HG03432 (cell line): Measurements from ENCODE around the gene MRPL38.
"Not testable (repeated sequence)": the region's sequence is repeated elsewhere in the genome, so short reads cannot be mapped to it uniquely, and the experiment has no call there.

Source experiments
- ATAC-seq: cut with Tn5 transposase; IDR thresholded peaks from one replicate; pipeline ENCODE4 v1.9.1; 2021; ENCODE audit warnings: mild to moderate bottlenecking, moderate library complexity; ENCODE audit not compliant: unreplicated experiment

Gene MRPL38

DNA sequence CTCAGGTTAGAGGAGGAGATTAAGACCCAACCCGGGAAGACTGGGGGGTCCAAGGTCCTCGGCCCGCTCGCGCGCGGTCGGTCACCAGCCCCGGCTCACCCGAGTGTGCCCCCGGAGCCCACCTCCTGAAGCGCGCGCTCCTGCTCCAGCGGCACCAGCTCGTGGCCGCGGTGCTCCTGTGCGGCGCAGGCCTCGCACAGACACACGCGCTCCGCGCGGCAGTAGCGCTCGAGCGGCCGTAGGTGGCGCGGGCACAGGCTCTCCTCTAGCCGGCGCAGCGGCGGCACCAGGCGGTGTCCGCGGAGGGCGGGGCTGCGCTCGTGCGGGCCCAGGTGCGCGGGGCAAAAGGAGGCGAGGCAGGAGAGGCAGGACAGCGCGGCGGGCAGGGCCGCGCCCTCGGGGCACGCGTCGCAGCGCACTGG lies 26.9 kb downstream of the MRPL38 start:
- no peak for ATAC-seq

- no peak for ATAC-seq
These were observed 27.5 kb downstream of the MRPL38 start for GRCh38 chr17:75876938-75877751.

- no peak for ATAC-seq
These were observed 28.3 kb downstream of the MRPL38 start for GRCh38 chr17:75876190-75876937.

GRCh38 chr17:75875940-75876189 lies 28.8 kb downstream of the MRPL38 start:
- no peak for ATAC-seq

GRCh38 chr17:75875182-75875939 lies 29.3 kb downstream of the MRPL38 start:
- no peak for ATAC-seq

GRCh38 chr17:75874323-75875181 lies 30.1 kb downstream of the MRPL38 start:
- no peak for ATAC-seq

GRCh38 chr17:75873587-75874322 lies 30.9 kb downstream of the MRPL38 start:
- ATAC-seq, result no peak

- ATAC-seq, result no peak
These were observed 32.0 kb downstream of the MRPL38 start for GRCh38 chr17:75872434-75873351.

- ATAC-seq, result not testable (repeated sequence)
These were observed 34.5 kb downstream of the MRPL38 start for GRCh38 chr17:75870228-75870627.

DNA sequence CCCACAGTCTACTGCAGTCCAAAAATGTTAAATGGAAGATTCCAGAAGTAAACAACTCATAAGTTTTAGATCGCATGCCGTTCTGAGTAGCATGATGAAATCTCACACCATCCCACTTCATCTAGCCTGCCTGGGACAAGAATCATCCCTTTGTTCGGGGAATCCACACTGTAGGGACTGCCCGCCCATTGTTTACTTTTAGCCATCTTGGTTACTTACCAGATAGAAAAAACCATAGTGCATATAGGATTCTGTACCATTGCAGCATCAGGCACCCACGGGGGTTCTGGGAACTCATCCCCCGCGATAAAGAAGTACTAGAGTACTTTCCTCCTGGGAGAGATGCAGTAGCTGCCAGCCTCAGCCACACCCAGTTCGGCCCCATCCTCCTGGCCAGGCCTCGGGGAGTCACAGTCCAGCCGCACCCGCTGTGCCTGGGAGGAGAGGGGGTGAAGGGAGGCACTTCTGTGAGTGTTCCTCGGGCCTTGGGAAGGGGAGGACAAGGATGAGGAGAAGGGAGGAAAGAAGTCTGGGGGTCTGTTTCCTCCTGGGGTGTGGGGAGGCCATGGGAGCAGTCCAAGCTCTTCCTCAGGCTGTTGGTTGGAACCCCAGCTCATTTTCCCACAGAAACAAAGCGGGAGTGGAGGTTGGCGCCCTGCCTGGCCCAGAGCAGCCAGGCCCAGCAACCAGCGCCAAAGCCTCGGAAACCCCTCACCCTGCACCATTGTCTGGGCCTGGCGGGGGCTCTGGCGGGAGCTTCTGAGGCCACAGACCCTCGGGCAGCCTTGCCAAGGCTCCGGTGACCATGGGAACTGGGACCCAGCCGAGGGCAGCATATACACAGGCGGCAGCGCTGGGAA lies 35.2 kb downstream of the MRPL38 start:
- ATAC-seq, result no peak

- ATAC-seq, result not testable (repeated sequence)
These were observed 35.9 kb downstream of the MRPL38 start for GRCh38 chr17:75868730-75869281.

DNA sequence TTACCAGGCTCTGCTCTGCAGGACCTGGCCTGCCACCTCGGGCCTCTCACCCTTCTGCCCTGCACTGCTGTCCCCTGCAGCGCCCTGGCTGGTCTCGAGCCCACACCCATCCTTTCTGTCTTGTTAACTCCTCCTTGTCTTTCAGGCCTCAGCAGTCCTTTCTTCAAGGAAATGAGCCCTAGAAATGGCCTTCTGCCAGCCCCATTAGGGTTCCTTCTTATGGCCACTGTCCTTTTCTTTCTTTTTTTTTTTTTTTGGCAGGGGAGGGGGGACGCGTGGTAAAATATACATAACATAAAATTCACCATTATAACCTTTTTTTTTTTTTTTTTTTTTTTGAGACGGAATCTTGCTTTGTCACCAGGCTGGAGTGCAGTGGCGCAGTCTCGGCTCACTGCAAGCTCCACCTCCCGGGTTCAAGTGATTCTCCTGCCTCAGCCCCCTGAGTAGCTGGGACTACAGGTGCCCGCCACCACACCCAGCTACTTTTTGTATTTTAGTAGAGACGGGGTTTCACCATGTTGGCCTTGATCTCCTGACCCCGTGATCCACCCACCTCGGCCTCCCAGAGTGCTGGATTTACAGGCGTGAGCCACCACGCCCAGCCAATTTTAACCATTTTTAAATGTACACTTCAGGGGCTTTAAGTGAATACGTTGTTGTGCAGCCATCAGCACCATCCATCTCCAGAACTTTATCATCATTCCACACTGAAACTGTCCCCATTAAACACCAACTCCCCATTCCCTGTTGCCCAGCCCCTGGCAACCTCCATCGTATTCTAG lies 39.1 kb downstream of the MRPL38 start:
- not testable (repeated sequence) for ATAC-seq

- ATAC-seq, result not testable (repeated sequence)
These were observed 39.8 kb downstream of the MRPL38 start for GRCh38 chr17:75864887-75865286.

DNA sequence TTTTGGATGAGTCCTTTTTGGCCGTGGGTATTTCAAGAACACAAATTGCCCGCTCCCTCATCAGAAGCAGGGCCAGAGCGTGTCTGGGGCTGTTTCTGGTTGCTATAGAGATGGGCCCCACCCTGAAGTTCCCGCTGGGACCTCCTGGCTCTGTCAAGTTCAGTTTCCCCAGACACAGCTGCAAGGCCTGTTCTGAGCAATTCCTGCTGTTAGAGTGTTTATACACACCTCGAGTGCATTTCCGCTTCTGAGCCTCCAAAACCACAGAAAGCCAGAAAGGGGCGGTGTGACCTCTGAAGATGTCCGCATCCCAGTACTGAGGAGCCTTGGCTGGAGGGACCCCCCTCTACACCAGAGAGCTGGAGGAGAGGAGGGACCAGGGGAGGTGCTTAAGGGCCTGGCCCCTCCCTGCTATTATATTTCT lies 40.2 kb downstream of the MRPL38 start:
- peak; percentile 88 for ATAC-seq

DNA sequence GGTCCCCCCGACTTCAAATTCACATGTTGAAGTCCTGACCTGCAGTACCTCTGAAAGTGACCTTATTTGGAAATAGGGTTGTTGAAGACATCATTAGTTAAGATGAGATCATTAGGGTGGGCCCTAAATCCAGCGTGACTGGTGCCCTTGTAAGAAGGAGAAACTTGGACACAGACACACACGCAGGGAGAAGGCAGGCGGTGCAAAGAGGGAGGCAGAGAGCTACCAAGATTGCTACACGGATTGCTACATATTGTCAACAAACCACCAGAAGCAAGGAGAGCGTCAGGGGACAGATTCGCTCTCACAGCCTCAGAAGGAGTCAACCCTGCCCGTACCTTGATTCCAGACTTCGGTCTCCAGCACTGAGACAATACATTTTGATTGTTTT lies 42.8 kb downstream of the MRPL38 start:
- no peak for ATAC-seq

DNA sequence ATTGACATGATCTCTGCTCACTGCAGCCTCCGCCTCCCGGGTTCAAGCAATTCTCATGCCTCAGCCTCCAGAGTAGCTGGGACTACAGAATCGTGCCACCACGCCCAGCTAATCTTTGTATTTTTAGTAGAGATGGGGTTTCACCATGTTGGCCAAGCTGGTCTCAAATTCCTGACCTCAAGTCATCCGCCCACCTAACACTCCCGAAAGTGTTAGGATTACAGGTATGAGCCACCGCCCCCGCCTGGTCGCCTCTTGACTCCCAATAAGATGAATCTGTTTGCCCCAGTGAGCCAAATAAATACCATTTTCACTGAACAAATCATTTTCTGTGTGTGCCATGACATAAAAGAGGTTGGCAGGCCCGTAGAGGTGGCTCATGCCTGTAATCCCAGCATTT lies 45.3 kb downstream of the MRPL38 start:
- ATAC-seq, result not testable (repeated sequence)
